Mononuclear cell (primary cell): Measurements from ENCODE around the gene CERS6. TPM values are rescaled to one million over a fixed set of nuclear protein-coding genes. Genes with fewer than 3 reads are reported as not detected.
"Not testable (repeated sequence)": the region's sequence is repeated elsewhere in the genome, so short reads cannot be mapped to it uniquely, and the experiment has no call there.

ENCODE experiments used
- H3K27me3 ChIP-seq: 2 replicates; pipeline ENCODE4 v1.6.0; 2011; ENCODE audit warnings: low read length, control low read depth; ENCODE audit not compliant: insufficient read depth
- H3K4me1 ChIP-seq: 2 replicates; pipeline ENCODE4 v1.5.1; 2011; ENCODE audit warnings: mild to moderate bottlenecking, low read length, control low read depth; ENCODE audit not compliant: insufficient read depth
- H3K4me3 ChIP-seq: 2 replicates; pipeline ENCODE4 v1.5.1; 2011; ENCODE audit warnings: mild to moderate bottlenecking, low read length, moderate library complexity
- H3K9me3 ChIP-seq: 2 replicates; pipeline ENCODE4 v1.5.1; 2011; ENCODE audit warnings: low read depth, mild to moderate bottlenecking, control low read depth, low read length
- total RNA-seq: library from RNA; depleted of rRNA; stranded (reverse); fragments of >200 nt; gene quantifications from one replicate; pipeline ENCODE4 v1.2.3, GENCODE V29; 2012

CERS6 gene
- total RNA-seq, 1 donor = 28.2 TPM

GRCh38 chr2:168639441-168639898 lies 183.4 kb downstream of the CERS6 start:
- no peaks in the 10 kb centered on the region for H3K9me3 ChIP-seq
- no peaks in the 10 kb centered on the region for H3K27me3 ChIP-seq
- peaks cover 9% of the 10 kb centered on the region for H3K4me1 ChIP-seq

GRCh38 chr2:168640039-168640438 lies 184.0 kb downstream of the CERS6 start:
- H3K27me3 ChIP-seq = no peaks in the 10 kb centered on the region
- H3K9me3 ChIP-seq = no peaks in the 10 kb centered on the region
- H3K4me3 ChIP-seq = no peak overlapping the region
- peaks cover 6% of the 10 kb centered on the region for H3K4me1 ChIP-seq

More at GRCh38 chr2:168639441-168639898, 183.4 kb downstream of the CERS6 start:
- H3K4me3 ChIP-seq = no peak overlapping the region

- H3K27me3 ChIP-seq = no peaks in the 10 kb centered on the region
- H3K4me3 ChIP-seq = no peak overlapping the region
- H3K9me3 ChIP-seq = no peaks in the 10 kb centered on the region
- H3K4me1 ChIP-seq = no peaks in the 10 kb centered on the region
These were observed 185.6 kb downstream of the CERS6 start for GRCh38 chr2:168641636-168642035.

- Histone ChIP-seq H3K4me1 (no peaks in the 10 kb centered on the region), H3K4me3 (no peak overlapping the region), H3K9me3 (no peaks in the 10 kb centered on the region), H3K27me3 (no peaks in the 10 kb centered on the region)
These were observed 186.8 kb downstream of the CERS6 start for GRCh38 chr2:168642873-168643272.

GRCh38 chr2:168643979-168644378 lies 187.9 kb downstream of the CERS6 start:
- Histone ChIP-seq H3K4me3 (no peak overlapping the region), H3K4me1 (peaks cover 5% of the 10 kb centered on the region), H3K27me3 (no peaks in the 10 kb centered on the region), H3K9me3 (no peaks in the 10 kb centered on the region)

GRCh38 chr2:168645696-168646338 lies 189.7 kb downstream of the CERS6 start:
- Histone ChIP-seq H3K4me1 (peaks cover 10% of the 10 kb centered on the region), H3K9me3 (no peaks in the 10 kb centered on the region), H3K4me3 (no peak overlapping the region), H3K27me3 (no peaks in the 10 kb centered on the region)

- Histone ChIP-seq H3K4me3 (no peak overlapping the region), H3K9me3 (no peaks in the 10 kb centered on the region), H3K27me3 (no peaks in the 10 kb centered on the region), H3K4me1 (peaks cover 10% of the 10 kb centered on the region)
These were observed 193.0 kb downstream of the CERS6 start for GRCh38 chr2:168649105-168649504.

- no peaks in the 10 kb centered on the region for H3K9me3 ChIP-seq
- H3K27me3 ChIP-seq = no peaks in the 10 kb centered on the region
- H3K4me1 ChIP-seq = peaks cover 10% of the 10 kb centered on the region
- H3K4me3 ChIP-seq = no peak overlapping the region
These were observed 193.5 kb downstream of the CERS6 start for GRCh38 chr2:168649562-168649961.

GRCh38 chr2:168650139-168650538 lies 194.1 kb downstream of the CERS6 start:
- Histone ChIP-seq H3K27me3 (no peaks in the 10 kb centered on the region), H3K4me3 (no peak overlapping the region), H3K4me1 (peaks cover 10% of the 10 kb centered on the region), H3K9me3 (no peaks in the 10 kb centered on the region)

GRCh38 chr2:168650781-168651180 lies 194.7 kb downstream of the CERS6 start:
- Histone ChIP-seq H3K4me3 (no peak overlapping the region), H3K4me1 (peaks cover 10% of the 10 kb centered on the region), H3K9me3 (no peaks in the 10 kb centered on the region), H3K27me3 (no peaks in the 10 kb centered on the region)

- Histone ChIP-seq H3K4me3 (no peak overlapping the region), H3K27me3 (no peaks in the 10 kb centered on the region), H3K9me3 (no peaks in the 10 kb centered on the region), H3K4me1 (peaks cover 10% of the 10 kb centered on the region)
These were observed 197.2 kb downstream of the CERS6 start for GRCh38 chr2:168652997-168653921.

GRCh38 chr2:168654705-168655104 lies 198.6 kb downstream of the CERS6 start:
- H3K9me3 ChIP-seq = no peaks in the 10 kb centered on the region
- no peak overlapping the region for H3K4me3 ChIP-seq
- no peaks in the 10 kb centered on the region for H3K27me3 ChIP-seq
- H3K4me1 ChIP-seq = peaks cover under 1% of the 10 kb centered on the region

- Histone ChIP-seq H3K4me1 (no peaks in the 10 kb centered on the region), H3K4me3 (no peak overlapping the region), H3K9me3 (no peaks in the 10 kb centered on the region), H3K27me3 (no peaks in the 10 kb centered on the region)
These were observed 199.1 kb downstream of the CERS6 start for GRCh38 chr2:168655207-168655606.

- H3K4me3 ChIP-seq, H3K9me3 ChIP-seq, H3K4me1 ChIP-seq, H3K27me3 ChIP-seq: not testable (repeated sequence)
These were observed 201.3 kb downstream of the CERS6 start for GRCh38 chr2:168657378-168657777.

- no peaks in the 10 kb centered on the region for H3K9me3 ChIP-seq
- no peak overlapping the region for H3K4me3 ChIP-seq
- no peaks in the 10 kb centered on the region for H3K27me3 ChIP-seq
- H3K4me1 ChIP-seq = no peaks in the 10 kb centered on the region
These were observed 202.6 kb downstream of the CERS6 start for GRCh38 chr2:168658706-168659105.
